ENCODE measurements around the gene BORCS5. TPM values are rescaled to one million over a fixed set of nuclear protein-coding genes. Genes with fewer than 3 reads are reported as not detected.

Gene BORCS5
- total RNA-seq, 1 experiment from 2014 or later = 11.5 TPM

GRCh38 chr12:12336049-12336411 is 20.8 kb upstream of the BORCS5 start:
- no peak for TF ChIP-seq CTCF (IDR thresholded peaks at IDR 0.05; ENCODE audit: unreplicated experiment)
- CTCF ChIA-PET = interaction anchor here (0.7 kb wide), 1 partner anchor 13 kb away, joined by 5 read pairs; no protein-coding TSS in a partner anchor
- Mint-ChIP-seq H3K4me3 (ENCODE audit: low read depth, unreplicated experiment) (no peak overlapping the region), H3K27me3 (ENCODE audit: unreplicated experiment) (no peaks in the 10 kb centered on the region), H3K36me3 (ENCODE audit: insufficient read depth, unreplicated experiment) (peaks cover 42% of the 10 kb centered on the region), H3K9me3 (ENCODE audit: low read depth, unreplicated experiment) (no peaks in the 10 kb centered on the region), H3K4me1 (ENCODE audit: low read depth, unreplicated experiment) (peaks cover 65% of the 10 kb centered on the region), H3K27ac (ENCODE audit: unreplicated experiment) (no peak overlapping the region)
- BruUV-seq (replicated peaks) = no TSS peak
- no peak for DNase-seq
- intact Hi-C loops (cut with micrococcal nuclease; ENCODE audit: unreplicated experiment) = no loop called here

- no peak overlapping the region for H3K4me3 Mint-ChIP-seq (ENCODE audit: low read depth, unreplicated experiment)
- peaks cover 60% of the 10 kb centered on the region for H3K4me1 Mint-ChIP-seq (ENCODE audit: low read depth, unreplicated experiment)
- CTCF ChIA-PET = interaction anchor here (0.7 to 0.8 kb wide), 2 partner anchors 13 to 265 kb away, joined by 3 to 5 read pairs; no protein-coding TSS in a partner anchor
- no peak for DNase-seq
- H3K9me3 Mint-ChIP-seq (ENCODE audit: low read depth, unreplicated experiment) = no peaks in the 10 kb centered on the region
- intact Hi-C loops (cut with micrococcal nuclease; ENCODE audit: unreplicated experiment) = no loop called here
- TF ChIP-seq CTCF (IDR thresholded peaks at IDR 0.05; ENCODE audit: unreplicated experiment) = no peak
- BruUV-seq (replicated peaks) = no TSS peak
- H3K27ac Mint-ChIP-seq (ENCODE audit: unreplicated experiment) = no peak overlapping the region
- H3K36me3 Mint-ChIP-seq (ENCODE audit: insufficient read depth, unreplicated experiment) = peaks cover 40% of the 10 kb centered on the region
- no peaks in the 10 kb centered on the region for H3K27me3 Mint-ChIP-seq (ENCODE audit: unreplicated experiment)
These were observed 20.4 kb upstream of the BORCS5 start for GRCh38 chr12:12336511-12336910.

GRCh38 chr12:12338527-12339168 is 18.2 kb upstream of the BORCS5 start:
- peaks cover 34% of the 10 kb centered on the region for H3K36me3 Mint-ChIP-seq (ENCODE audit: insufficient read depth, unreplicated experiment)
- no peak for TF ChIP-seq CTCF (IDR thresholded peaks at IDR 0.05; ENCODE audit: unreplicated experiment)
- H3K4me3 Mint-ChIP-seq (ENCODE audit: low read depth, unreplicated experiment) = peak overlapping the region; percentile 39
- BruUV-seq (replicated peaks) = no TSS peak
- intact Hi-C loops (cut with micrococcal nuclease; ENCODE audit: unreplicated experiment) = no loop called here
- peak overlapping the region; percentile 77 for H3K27ac Mint-ChIP-seq (ENCODE audit: unreplicated experiment)
- no peaks in the 10 kb centered on the region for H3K9me3 Mint-ChIP-seq (ENCODE audit: low read depth, unreplicated experiment)
- H3K27me3 Mint-ChIP-seq (ENCODE audit: unreplicated experiment) = no peaks in the 10 kb centered on the region
- H3K4me1 Mint-ChIP-seq (ENCODE audit: low read depth, unreplicated experiment) = peaks cover 44% of the 10 kb centered on the region
- DNase-seq = peak; percentile 19
- CTCF ChIA-PET = interaction anchor here (0.7 to 1.4 kb wide), 11 partner anchors 10 to 358 kb away, joined by 3 to 7 read pairs (median 3); no protein-coding TSS in a partner anchor

GRCh38 chr12:12349711-12350665 is 6.9 kb upstream of the BORCS5 start, which contains the start of gene MANSC1:
Gene MANSC1, minus strand, starts transcription at chr12:12350242. Its CDS starts 6,928 bp downstream, at chr12:12343314.
- peaks cover 37% of the 10 kb centered on the region for H3K36me3 Mint-ChIP-seq (ENCODE audit: insufficient read depth, unreplicated experiment)
- peak; percentile 21 for TF ChIP-seq CTCF (IDR thresholded peaks at IDR 0.05; ENCODE audit: unreplicated experiment)
- no peaks in the 10 kb centered on the region for H3K27me3 Mint-ChIP-seq (ENCODE audit: unreplicated experiment)
- H3K4me3 Mint-ChIP-seq (ENCODE audit: low read depth, unreplicated experiment) = peak within 1 kb of the TSS; percentile 89
- intact Hi-C loops (cut with micrococcal nuclease; ENCODE audit: unreplicated experiment) = no loop called here
- no peaks in the 10 kb centered on the region for H3K9me3 Mint-ChIP-seq (ENCODE audit: low read depth, unreplicated experiment)
- BruUV-seq (replicated peaks) = no TSS peak
- H3K4me1 Mint-ChIP-seq (ENCODE audit: low read depth, unreplicated experiment) = peaks cover 33% of the 10 kb centered on the region
- DNase-seq = peak; percentile 73
- CTCF ChIA-PET = interaction anchor here (0.6 to 1.8 kb wide), 12 partner anchors 8 to 387 kb away, joined by 3 to 7 read pairs (median 4); no protein-coding TSS in a partner anchor
- peak within 1 kb of the TSS; percentile 94 for H3K27ac Mint-ChIP-seq (ENCODE audit: unreplicated experiment)
